Measurements from ENCODE around the gene SNX33. TPM values are rescaled to one million over a fixed set of nuclear protein-coding genes. Genes with fewer than 3 reads are reported as not detected.
A peak's percentile ranks its signal among the peaks of the same experiment; 100 is the strongest.

SNX33 gene
- total RNA-seq, 3 donors from 2014 or later = 23.6 to 38.2 (median 28.7) TPM

DNA sequence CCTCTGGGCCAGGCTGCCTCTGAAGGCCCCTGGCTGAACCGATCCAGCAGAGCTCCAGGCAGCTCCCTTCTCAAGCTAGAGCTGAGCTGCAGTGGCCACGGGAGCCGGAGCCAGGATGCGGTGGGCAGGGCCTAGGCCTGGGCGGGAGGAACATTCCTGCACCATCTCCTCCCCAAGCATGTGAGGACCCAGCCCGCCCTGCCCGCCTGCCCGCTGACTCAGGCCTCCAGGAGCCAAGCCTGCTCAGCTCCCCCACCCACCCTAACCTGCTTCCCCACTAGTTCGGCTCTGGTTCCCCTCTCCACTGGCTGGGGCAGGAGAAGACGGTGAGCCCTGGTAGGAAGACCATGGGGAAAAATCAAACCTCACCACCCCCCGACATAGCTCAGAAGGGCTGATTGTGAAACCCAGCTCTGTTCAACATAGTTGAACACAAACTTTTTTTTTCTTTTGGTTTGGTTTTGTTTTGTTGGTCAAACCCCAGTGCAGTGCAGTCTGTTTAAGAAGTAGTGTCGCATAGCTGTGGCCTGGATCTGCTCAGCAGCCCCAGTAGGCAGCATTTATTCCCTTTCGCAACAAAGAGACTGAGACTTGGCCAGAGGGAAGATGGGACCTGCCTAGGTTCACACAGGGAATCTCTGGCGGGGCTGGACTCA, 13.5 kb downstream of the SNX33 start:
- Histone ChIP-seq H3K4me3 (no peak overlapping the region), H3K36me3 (ENCODE audit: low read depth) (no peaks in the 10 kb centered on the region), H3K9me3 (no peaks in the 10 kb centered on the region), H3K4me1 (ENCODE audit: low read depth) (peaks cover 39% of the 10 kb centered on the region)
- TF ChIP-seq, protein P1, sequence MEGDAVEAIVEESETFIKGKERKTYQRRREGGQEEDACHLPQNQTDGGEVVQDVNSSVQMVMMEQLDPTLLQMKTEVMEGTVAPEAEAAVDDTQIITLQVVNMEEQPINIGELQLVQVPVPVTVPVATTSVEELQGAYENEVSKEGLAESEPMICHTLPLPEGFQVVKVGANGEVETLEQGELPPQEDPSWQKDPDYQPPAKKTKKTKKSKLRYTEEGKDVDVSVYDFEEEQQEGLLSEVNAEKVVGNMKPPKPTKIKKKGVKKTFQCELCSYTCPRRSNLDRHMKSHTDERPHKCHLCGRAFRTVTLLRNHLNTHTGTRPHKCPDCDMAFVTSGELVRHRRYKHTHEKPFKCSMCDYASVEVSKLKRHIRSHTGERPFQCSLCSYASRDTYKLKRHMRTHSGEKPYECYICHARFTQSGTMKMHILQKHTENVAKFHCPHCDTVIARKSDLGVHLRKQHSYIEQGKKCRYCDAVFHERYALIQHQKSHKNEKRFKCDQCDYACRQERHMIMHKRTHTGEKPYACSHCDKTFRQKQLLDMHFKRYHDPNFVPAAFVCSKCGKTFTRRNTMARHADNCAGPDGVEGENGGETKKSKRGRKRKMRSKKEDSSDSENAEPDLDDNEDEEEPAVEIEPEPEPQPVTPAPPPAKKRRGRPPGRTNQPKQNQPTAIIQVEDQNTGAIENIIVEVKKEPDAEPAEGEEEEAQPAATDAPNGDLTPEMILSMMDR (IDR thresholded peaks at IDR 0.05) = no peak
- DNase-seq = peak; percentile 59 to 84 (median 73)
- ATAC-seq = peak; percentile 43
- intact Hi-C loops (cut with DNase I, micrococcal nuclease) = no loop called here

DNA sequence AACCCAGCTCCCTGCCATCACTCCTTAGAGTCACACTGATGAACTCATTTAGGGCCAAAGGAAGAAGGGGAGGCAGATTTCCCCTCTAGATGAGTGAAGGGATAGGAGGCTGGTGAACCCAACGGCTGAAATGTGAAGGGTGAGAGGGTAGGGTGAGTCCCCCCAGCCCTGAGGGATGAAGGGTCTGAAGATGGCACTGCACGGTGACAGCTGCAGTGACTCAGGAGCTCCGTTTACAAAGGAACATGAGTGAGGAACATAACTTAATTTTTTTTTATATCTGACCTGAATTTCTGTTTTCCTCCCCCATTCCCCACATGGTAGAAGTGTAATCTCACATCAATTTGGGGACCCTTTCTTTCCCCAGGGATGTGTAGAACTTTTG, 14.0 kb downstream of the SNX33 start:
- intact Hi-C loops (cut with DNase I, micrococcal nuclease) = no loop called here
- no peak overlapping the region for H3K4me3 ChIP-seq
- H3K9me3 ChIP-seq = no peaks in the 10 kb centered on the region
- ATAC-seq (no peak), DNase-seq (no peak)
- H3K4me1 ChIP-seq (ENCODE audit: low read depth) = peaks cover 44% of the 10 kb centered on the region
- TF ChIP-seq, protein P1 (IDR thresholded peaks at IDR 0.05) = no peak
- H3K36me3 ChIP-seq (ENCODE audit: low read depth) = no peaks in the 10 kb centered on the region

DNA sequence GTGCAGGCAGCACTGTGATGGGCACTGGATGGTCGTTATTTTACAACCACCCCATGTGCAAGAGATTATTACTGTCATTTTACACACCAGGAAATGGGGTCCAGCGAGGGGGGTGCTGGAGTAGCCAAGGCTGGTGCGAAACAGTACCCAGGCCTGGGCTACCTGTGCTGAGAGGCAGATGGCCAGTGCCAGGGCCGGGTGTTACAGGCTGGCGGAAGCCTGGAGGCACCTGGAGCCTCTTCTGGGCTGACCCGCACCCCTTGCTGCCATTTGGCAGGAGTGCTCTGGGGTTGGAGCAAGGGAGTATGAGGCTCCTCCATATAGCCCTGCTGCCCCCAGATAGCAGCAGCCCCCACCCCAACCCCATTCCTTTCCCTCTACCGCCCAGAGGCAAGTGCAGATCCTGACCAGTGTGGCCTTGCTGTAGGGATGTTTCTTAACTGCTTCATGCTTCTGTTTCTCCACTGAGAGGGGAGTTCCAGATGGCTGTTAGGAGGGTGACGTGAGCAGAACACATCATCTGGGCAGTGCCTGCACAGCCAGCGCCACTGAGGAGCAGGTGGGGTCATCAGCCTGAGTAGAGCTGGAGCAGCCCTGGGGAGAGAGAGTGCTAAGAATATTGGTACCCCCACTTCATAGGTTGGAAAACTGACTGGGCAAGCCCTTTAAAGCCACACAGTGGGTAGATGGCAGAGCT, 15.3 kb downstream of the SNX33 start:
- peaks cover 53% of the 10 kb centered on the region for H3K4me1 ChIP-seq (ENCODE audit: low read depth)
- no peaks in the 10 kb centered on the region for H3K36me3 ChIP-seq (ENCODE audit: low read depth)
- no peak for DNase-seq
- H3K4me3 ChIP-seq = no peak overlapping the region
- H3K9me3 ChIP-seq = no peaks in the 10 kb centered on the region
- intact Hi-C loops (cut with DNase I, micrococcal nuclease) = no loop called here
- ATAC-seq = no peak
- TF ChIP-seq, protein P1 (IDR thresholded peaks at IDR 0.05) = no peak

DNA sequence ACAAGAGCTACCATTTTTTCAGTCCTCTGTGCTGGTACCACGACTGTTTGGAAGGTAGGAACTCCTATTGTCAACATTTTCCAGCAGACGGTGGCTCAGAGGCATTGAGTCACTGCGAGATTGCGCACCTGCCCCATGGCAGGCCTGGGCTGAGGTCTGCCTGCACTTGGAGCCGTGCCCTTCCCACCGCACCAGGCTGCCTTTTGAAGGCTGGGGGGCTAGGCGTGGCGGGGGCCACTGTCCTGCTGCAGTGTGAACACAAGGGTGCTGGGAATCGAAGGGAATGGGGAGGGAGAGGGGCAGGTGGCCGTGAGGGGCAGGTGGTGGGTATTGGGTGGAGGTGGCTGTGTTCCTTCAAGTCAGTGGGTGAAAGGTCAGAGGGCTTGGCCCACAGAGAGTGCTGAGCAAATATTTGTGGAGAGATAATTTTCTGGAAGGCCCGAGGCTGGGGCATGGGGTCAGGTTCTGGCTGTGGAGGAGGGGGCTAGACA, 16.3 kb downstream of the SNX33 start:
- DNase-seq (peak in 2 of 3 donors; percentile 56 to 66), ATAC-seq (peak; percentile 51)
- H3K4me1 ChIP-seq (ENCODE audit: low read depth) = peaks cover 53% of the 10 kb centered on the region
- intact Hi-C loops (cut with DNase I, micrococcal nuclease) = no loop called here
- H3K36me3 ChIP-seq (ENCODE audit: low read depth) = no peaks in the 10 kb centered on the region
- TF ChIP-seq, protein P1 (IDR thresholded peaks at IDR 0.05) = no peak
- no peaks in the 10 kb centered on the region for H3K9me3 ChIP-seq
- H3K4me3 ChIP-seq = no peak overlapping the region

DNA sequence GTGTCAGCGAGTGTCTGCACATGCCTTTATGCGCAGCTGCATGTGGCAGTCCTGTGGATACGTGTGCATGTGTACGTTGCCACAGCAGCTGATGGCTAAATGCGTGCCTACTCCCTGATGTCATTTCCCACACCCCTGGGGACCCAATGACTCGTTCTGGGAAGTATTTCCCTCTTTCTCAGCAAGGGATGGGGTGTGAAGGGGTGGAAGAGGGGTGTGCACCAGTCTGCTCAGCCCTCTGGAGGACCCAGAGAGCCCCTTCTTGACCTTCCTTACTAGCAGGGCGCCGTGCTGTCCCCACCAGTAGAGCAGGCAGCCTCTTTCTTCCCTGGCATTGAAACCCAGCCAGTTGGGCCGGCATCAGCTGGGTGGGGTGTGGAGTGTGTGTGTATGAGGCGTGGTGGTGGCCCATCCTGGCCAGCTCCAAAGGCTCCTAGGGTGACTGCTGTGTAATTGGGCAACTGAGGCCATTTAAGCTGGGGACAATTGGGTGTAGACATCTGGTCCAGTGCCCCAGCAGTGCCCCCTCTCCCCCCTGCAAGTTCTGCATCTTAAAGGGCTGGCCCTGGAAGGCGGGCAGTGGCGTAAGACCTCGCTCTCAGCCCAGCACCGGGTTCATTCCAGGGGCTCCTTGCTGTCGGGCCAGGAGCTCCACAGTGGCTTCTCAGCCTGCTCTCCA, 19.2 kb downstream of the SNX33 start:
- H3K4me3 ChIP-seq = no peak overlapping the region
- H3K36me3 ChIP-seq (ENCODE audit: low read depth) = no peaks in the 10 kb centered on the region
- TF ChIP-seq, protein P1 (IDR thresholded peaks at IDR 0.05) = no peak
- H3K9me3 ChIP-seq = no peaks in the 10 kb centered on the region
- intact Hi-C loops (cut with DNase I, micrococcal nuclease) = no loop called here
- peak in 2 of 3 donors; percentile 60 to 74 for DNase-seq
- peak; percentile 71 for ATAC-seq
- H3K4me1 ChIP-seq (ENCODE audit: low read depth) = peaks cover 42% of the 10 kb centered on the region
